Fibroblast of pulmonary artery (primary cell): ENCODE results near the gene TP53RK.

Experiments
- DNase-seq: peaks from one replicate; pipeline ENCODE4 v3.0.0-alpha.2; 2010; ENCODE audit warnings: low read depth
- H3K4me3 ChIP-seq: replicated peaks from 2 replicates; pipeline ENCODE4 v1.5.1; 2011; ENCODE audit warnings: low read depth, mild to moderate bottlenecking, control low read depth, low read length, moderate library complexity
- CTCF ChIP-seq: IDR thresholded peaks from 2 replicates; pipeline ENCODE4 v1.5.1; 2011; ENCODE audit warnings: mild to moderate bottlenecking, control low read depth, low read length, inconsistent platforms; ENCODE audit errors: missing control alignments

The TP53RK gene

DNA sequence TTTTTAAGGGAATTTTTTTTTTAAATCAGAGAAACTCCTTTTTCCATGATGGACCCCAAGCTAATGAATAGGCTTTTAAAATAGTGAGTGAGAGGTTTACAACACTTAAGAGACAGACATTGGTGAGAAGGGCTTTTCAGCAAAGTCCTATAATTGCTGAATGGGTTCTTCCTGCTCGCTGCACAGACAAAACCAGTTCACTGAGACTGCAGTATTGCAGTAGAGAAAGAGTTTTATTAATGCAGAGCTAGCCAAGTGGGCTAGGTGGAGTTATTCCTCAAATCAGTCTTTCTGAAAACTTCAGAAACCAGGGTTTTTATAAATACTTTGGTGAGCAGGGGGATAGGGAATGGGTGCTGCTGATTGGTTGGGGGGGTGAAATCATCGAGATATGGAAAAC is 17.0 kb upstream of the TP53RK start:
- no peak for TF ChIP-seq CTCF
- no peak overlapping the region for H3K4me3 ChIP-seq
- DNase-seq, result no peak

DNA sequence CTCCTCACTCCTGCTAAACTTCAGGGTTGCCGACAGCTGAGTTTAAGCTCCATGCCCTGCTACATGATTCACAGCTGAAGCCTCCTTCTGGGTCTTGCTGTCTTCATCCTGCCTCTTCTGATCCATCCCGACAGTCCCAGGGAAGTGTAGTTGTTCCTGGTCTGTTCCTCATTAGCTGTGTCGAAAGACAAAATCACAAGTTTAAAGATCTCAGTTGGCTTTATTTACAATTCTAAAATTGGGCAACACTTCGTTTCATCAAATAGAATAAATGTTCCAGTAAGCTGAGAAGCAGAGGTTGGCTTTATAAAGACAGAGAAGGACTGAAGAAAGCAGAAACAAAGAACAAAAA is 16.1 kb upstream of the TP53RK start:
- no peak for DNase-seq
- no peak for TF ChIP-seq CTCF
- no peak overlapping the region for H3K4me3 ChIP-seq

- DNase-seq, result no peak
- no peak overlapping the region for H3K4me3 ChIP-seq
- no peak for TF ChIP-seq CTCF
Observed at GRCh38 chr20:46704714-46705377, 15.6 kb upstream of the TP53RK start.

GRCh38 chr20:46703435-46703834 is 14.2 kb upstream of the TP53RK start:
- no peak overlapping the region for H3K4me3 ChIP-seq
- TF ChIP-seq CTCF, result no peak
- DNase-seq, result no peak

GRCh38 chr20:46702447-46703203 is 13.4 kb upstream of the TP53RK start:
- no peak for DNase-seq
- no peak for TF ChIP-seq CTCF
- H3K4me3 ChIP-seq, result no peak overlapping the region

GRCh38 chr20:46701986-46702385 is 12.7 kb upstream of the TP53RK start:
- TF ChIP-seq CTCF, result no peak
- no peak overlapping the region for H3K4me3 ChIP-seq
- DNase-seq, result no peak

DNA sequence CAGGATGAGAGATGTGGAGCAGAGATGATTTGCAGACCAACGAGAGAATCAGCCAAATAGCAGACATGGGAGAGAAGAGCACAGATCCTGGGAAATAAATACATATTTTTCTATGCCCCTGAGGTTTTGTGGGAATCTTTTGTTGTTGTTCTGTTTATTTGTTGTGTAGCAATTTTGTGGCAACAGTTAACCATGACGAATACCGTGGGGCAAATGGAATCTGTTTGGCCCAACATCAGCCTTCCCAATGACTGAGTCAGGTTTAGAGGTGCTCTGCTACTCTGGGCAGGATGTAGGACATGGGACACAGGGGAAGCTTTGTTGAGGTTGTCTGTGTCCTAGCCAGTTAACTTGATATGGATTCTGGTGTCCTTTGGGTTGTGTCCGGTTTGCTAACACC is 12.3 kb upstream of the TP53RK start:
- H3K4me3 ChIP-seq, result no peak overlapping the region
- no peak for TF ChIP-seq CTCF
- DNase-seq, result no peak
